Glomerular endothelial cell (primary cell): ENCODE measurements around the gene RNU6-9. TPM values are rescaled to one million over a fixed set of nuclear protein-coding genes. Genes with fewer than 3 reads are reported as not detected.
"Not testable (repeated sequence)": the region's sequence is repeated elsewhere in the genome, so short reads cannot be mapped to it uniquely, and the experiment has no call there.

Experiments
- DNase-seq: peaks from one replicate; pipeline ENCODE4 v3.0.0-alpha.2; 2011; ENCODE audit warnings: low read depth, low spot score; ENCODE audit errors: extremely low read depth
- total RNA-seq: library from RNA; depleted of rRNA; stranded (reverse); fragments of >200 nt; gene quantifications from 2 replicates; pipeline ENCODE4 v1.2.3, GENCODE V29; 2015

The RNU6-9 gene
- total RNA-seq, 1 donor from 2014 or later: not detected

GRCh38 chr19:876780-877314 is 16.4 kb upstream of the RNU6-9 start:
- no peak for DNase-seq

DNA sequence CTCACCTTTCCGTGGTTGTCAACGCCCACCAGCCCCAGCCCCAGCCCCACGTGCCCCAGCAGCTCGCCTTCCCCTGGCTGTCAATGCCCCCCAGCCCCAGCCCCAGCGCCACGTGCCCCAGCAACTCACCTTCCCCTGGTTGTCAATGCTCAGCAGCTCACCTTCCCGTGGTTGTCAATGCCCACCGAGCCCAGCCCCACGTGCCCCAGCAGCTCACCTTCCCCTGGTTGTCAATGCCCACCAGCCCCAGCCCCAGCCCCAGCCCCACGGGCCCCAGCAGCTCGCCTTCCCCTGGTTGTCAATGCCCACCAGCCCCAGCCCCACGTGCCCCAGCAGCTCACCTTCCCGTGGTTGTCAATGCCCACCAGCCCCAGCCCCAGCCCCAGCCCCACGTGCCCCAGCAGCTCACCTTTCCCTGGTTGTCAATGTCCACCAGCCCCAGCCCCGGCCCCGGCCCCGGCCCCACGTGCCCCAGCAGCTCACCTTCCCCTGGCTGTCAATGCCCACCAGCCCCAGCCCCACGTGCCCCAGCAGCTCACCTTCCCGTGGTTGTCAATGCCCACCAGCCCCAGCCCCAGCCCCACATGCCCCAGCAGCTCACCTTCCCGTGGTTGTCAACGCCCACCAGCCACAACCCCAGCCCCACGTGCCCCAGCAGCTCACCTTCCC is 15.2 kb upstream of the RNU6-9 start:
- DNase-seq: not testable (repeated sequence)

- DNase-seq: not testable (repeated sequence)
These were observed 14.3 kb upstream of the RNU6-9 start for GRCh38 chr19:878751-879561.

DNA sequence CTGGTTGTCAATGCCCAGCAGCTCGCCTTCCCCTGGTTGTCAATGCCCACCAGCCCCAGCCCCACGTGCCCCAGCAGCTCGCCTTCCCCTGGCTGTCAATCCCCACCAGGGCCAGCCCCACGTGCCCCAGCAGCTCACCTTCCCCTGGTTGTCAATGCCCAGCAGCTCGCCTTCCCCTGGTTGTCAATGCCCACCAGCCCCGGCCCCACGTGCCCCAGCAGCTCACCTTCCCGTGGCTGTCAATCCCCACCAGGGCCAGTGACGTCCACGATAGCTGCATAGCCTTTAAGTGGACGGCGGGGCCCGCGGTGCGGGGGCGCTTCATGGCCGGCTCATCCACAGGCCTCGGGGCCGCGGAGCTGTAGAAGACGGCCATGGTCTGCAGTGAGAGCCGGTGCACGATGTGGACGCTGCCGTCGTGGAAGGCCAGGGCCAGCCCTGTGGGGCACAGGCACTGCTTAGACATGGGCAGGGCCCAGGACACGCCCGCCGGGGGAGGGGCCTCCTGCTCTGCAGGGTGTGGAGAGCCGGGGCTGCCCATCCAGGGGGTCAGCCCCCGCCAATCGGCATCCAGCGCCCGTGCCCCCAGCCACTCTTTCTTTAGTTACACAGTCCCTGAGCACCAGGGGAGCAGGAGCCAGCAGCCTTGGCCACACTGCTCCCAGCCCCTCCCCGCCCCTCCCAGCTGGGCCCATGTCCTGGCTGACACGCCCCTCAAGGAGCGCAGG is 13.4 kb upstream of the RNU6-9 start:
- no peak for DNase-seq

DNA sequence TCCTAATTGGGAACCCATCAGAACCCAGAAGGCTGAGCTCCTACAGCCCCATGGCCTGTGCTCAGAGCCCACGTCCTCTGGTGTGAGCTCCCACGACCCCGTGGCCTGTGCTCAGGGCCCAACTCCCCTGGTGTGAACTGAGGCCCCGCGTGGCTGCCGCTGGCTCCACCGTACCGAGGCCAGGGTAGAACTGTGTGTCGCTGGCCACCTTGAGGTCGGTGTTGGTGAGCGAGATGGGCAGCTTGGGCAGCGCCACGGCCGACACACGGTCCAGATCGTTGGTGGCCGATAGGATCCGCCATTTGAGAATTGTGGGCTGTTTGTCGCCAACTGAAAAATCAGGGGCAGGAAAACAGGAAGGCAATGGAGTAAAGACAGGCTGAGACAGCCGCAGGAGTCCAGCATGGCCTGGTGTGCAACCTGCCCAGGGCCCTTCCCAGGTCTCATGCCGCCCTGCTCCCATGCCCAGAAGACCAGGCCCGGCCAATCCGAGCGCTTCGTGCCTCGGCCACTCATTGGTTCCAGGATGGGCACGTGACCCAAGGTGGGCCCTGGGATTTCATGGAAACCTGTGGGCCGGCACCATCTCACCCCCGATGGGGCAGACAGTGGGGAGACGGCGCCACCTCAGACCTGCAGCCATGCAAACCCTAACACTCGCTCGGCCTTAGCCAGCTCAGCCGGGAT is 11.8 kb upstream of the RNU6-9 start:
- DNase-seq: no peak

DNA sequence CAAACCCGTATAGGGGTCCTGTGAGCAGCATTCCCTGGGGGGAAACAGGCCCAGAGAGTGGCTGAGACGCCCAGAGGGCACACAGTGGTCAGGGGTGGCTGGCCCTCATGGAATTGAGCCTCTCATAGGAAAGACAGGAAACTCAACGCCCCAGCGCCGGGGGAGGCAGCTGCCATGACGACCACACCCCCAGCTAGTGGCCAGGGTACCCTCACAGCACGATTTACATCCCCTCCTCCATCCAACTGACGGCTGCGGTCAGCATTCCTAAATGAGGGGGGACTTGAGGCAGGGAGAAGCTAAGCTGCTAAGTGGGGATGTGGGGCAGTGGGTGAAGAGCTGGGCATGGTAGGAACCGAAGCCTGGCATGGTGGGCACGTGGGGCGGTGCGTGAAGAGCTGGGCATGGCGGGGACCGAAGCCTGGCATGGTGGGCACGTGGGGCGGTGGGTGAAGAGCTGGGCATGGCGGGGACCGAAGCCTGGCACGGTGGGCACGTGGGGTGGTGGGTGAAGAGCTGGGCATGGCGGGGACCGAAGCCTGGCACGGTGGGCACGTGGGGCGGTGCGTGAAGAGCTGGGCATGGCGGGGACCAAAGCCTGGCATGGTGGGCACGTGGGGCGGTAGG is 10.3 kb upstream of the RNU6-9 start:
- no peak for DNase-seq

DNA sequence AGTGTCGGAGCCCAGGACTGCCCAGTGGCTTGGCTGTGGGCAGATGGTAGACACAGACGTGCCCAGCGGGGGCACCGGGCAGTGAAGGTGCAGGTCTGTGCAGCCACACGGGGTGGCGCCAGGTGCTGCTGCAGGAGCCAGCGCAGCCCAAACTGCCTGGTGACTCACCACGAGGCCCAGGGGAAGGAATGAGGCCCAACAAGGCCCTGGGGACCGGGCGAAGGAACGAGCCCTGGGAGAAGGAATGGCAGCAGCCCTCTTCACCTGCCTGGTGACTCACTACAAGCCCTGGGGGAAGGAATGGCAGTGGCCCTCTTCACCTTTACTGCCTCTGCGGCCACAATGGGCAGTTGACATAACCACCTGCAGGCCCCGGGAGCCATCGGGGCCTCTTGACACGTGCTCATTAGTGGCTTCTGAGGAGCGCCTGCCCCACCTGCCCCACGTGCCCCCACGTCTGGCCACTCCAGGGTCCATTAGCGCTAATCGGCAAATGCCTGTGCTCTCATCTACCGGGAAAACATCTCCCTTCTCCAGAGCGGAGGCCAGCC is 9.5 kb upstream of the RNU6-9 start:
- no peak for DNase-seq

- DNase-seq: no peak
These were observed 8.7 kb upstream of the RNU6-9 start for GRCh38 chr19:884420-885211.

GRCh38 chr19:885536-886224 is 7.6 kb upstream of the RNU6-9 start:
- DNase-seq: no peak

- no peak for DNase-seq
These were observed 6.2 kb upstream of the RNU6-9 start for GRCh38 chr19:887072-887471.

- DNase-seq: no peak
These were observed 5.7 kb upstream of the RNU6-9 start for GRCh38 chr19:887599-887998.

DNA sequence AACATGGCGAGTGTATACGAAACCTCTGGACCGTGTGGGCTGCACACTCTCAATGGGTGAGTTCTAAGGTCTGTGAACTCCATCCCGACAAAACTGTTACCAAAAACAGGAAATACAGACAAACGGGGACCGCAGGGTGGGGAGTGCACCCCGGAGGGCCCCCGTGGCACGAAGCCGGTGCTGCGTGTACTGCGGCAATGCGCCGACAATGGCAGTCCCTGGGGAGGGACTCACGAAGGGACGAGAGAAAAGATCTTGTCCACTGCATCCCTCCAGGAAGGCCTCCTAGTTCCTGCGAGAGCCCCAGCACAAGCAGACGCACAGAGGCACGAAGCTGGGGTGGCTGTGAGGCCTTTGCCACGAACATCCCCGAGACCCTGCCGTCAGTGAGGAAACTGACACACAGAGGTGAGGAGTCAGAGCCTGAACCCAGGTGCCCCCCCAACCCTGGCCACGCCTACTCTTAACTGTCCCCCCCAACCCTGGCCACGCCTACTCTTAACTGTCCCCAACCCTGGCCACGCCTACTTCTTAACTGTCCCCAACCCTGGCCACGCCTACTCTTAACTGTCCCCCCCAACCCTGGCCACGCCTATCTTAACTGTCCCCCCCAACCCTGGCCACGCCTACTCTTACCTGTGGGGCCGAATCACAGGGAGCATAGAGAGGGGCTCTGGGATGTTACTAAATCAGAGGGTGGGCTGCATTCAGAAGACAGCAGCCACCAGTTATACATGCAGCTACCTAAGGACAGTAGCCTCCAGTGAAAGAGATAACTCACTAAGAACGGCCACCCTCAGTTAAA is 4.5 kb upstream of the RNU6-9 start:
- DNase-seq: no peak

DNA sequence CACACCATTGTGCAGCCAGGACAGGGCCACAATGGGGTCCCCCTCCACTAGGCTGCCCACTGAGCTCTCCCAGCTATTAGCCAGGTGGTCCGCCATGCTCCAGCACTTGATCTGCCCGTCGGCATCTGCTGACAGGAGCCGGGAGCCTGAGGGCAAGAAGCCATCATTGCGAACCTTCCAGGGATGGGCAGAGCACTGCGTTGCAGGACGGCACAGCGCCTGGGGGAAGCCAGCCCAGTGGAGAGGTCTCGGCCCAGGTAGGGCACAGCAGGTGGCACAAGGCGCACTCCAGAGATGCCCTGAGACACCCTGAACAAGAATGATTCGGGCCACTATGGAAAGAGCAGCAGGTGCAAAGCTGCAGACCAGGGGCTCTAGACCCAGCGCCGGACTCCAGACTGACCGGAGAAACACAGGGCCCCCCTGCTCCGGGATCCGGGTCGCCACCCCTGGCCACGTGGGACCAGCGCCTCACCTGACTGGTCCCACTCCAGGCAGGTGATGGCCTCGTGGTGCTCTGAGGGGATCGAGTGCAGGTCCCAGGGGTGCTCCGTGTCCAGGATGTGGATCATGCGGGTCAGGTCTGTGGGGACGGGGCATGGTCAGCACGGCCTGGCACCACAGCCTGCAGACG is 3.5 kb upstream of the RNU6-9 start:
- no peak for DNase-seq

DNA sequence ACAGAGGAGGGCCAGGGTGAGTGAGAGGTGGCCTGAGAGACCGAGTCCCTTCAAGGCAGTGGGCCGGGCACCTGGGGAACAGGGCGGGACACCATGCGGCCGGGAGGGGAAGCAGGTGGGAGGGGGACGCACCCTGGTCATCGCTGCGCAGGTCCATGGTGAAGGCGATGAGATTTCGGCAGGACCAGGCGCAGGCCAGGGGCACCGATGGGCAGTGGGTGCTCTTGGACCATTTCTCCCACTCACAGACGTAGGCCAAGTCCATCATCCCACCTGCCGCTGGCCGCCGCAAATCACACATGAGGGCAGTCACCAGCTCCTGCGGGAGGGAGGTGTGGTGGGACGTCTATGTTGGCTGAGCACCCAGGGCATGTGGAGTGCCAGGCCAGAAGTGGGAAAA is 2.5 kb upstream of the RNU6-9 start:
- DNase-seq: no peak

- not testable (repeated sequence) for DNase-seq
These were observed 1.7 kb upstream of the RNU6-9 start for GRCh38 chr19:891421-892200.

DNA sequence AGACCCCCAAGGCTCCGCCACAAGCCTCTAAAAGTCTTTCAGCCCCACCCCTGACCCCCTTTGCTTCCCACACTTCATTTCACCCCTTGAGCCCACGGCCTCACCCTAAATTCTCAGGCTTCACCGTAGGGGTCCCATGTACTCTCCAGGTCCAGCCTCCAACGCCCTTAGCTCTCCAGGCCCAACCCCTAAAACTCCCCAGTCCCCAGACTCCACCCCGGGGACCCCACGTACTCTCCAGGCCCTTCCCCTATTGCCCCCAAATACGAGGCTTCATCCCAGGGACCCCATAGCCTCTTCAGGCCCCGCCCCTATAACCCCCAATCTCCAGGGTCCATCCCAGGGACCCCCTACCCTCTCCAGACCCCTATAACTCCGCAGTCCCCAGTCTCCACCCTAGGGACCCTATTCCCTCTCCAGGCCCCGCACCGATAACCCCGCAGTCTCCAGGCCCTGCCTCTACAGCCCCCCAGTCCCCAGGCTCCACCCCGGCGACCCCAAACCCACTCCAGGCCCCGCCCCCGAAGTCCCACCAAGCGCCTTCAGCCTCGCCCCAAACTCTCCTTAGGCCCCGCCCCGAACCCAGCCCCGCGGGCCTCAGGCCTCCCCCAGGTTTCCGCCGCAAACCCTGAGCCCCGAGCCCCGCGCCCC is 916 bp upstream of the RNU6-9 start:
- DNase-seq: no peak
